Choroid plexus epithelial cell (primary cell): ENCODE data around the gene SLC9A1.
A peak's percentile ranks its signal among the peaks of the same experiment; 100 is the strongest.

ENCODE experiments used
- DNase-seq: peaks from one replicate; pipeline ENCODE4 v3.0.0-alpha.2; 2010; ENCODE audit warnings: low read depth
- H3K4me3 ChIP-seq: 2 replicates; pipeline ENCODE4 v1.5.1; 2011; ENCODE audit warnings: low read depth, mild to moderate bottlenecking, control low read depth, low read length, moderate library complexity
- CTCF ChIP-seq: conservative IDR thresholded peaks from 2 replicates; pipeline ENCODE4 v1.5.1; 2011; ENCODE audit warnings: low read depth, mild to moderate bottlenecking, control low read depth, inconsistent platforms, low read length, moderate library complexity

Gene SLC9A1

GRCh38 chr1:27117733-27118439 is 37.0 kb downstream of the SLC9A1 start:
- TF ChIP-seq CTCF, result no peak
- peak; percentile 19 for DNase-seq
- H3K4me3 ChIP-seq, result no peak overlapping the region

GRCh38 chr1:27116697-27117096 is 38.2 kb downstream of the SLC9A1 start:
- no peak for TF ChIP-seq CTCF
- peak; percentile 16 for DNase-seq
- H3K4me3 ChIP-seq, result no peak overlapping the region

DNA sequence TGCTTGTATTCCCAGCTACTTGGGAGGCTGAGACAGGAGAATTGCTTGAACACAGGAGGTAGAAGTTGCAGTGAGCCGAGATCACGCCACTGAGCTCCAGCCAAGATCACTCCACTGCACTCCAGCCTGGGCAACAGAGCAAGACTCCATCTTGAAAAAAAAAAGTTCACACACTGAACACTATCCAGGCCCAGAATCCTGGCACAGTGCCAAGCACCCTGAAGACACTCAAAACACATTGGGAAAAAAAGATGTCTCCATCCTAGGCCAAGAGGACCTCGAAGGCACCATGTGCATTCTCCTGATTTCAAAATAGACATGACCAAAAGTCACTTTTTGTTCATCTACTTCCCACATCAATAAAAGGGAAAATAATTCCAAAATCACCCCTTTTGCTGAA is 38.7 kb downstream of the SLC9A1 start:
- TF ChIP-seq CTCF, result no peak
- no peak overlapping the region for H3K4me3 ChIP-seq
- DNase-seq, result no peak

- no peak overlapping the region for H3K4me3 ChIP-seq
- no peak for TF ChIP-seq CTCF
- no peak for DNase-seq
These were observed 40.4 kb downstream of the SLC9A1 start for GRCh38 chr1:27114546-27114945.

GRCh38 chr1:27113861-27114260 is 41.1 kb downstream of the SLC9A1 start:
- no peak for TF ChIP-seq CTCF
- DNase-seq, result no peak
- H3K4me3 ChIP-seq, result no peak overlapping the region

DNA sequence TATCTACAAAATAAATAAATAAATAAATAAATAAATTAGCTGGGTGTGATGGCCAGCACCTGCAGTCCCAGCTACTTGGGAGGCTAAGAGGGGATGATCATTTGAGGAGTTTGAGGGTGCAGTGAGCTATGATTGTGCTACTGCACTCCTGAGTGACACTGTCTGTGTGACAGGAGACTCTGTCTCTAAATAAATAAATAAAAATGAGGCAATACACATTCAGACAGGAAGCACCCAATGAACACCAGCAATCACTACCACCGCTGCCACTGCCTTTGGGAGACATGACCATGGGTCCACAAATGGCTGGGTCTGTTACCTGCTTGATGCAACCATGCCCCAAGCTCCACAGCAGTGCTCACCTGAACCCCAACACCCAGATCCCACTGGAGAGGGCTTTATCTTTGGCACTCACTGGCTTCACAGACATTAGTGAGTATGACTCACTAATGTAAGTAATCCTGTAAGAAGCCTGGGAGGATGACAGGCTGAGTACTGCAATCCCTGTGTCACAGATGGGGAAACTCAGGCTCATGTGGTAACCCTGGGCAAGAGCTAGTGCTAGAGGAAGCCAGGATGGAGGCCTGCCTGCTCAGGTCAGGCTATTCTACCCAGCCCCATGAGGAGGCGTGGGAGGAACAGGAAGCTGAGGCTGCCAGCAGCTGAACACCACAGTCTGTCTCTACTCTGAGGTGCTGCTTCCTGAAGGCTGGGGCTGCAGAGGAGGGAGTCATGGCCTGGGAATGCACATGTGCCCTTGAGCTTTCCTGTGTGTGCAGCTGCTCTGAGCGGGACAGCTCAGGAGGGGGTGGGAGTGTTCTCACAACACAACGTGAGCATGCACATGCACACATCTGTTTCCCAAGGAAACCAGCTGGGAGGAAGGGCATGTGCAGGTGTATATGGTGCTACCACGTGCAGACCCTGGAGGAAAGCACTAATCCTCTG is 43.0 kb downstream of the SLC9A1 start:
- TF ChIP-seq CTCF, result peak; percentile 59

More for the DNA sequence above, 43.0 kb downstream of the SLC9A1 start:
- no peak overlapping the region for H3K4me3 ChIP-seq
- peak; percentile 99 for DNase-seq
